Astrocyte of the spinal cord (primary cell): ENCODE results near the gene RITA1.
A peak's percentile ranks its signal among the peaks of the same experiment; 100 is the strongest.

Experiments
- DNase-seq: peaks from one replicate; pipeline ENCODE4 v3.0.0; 2011; ENCODE audit warnings: low read depth, low spot score
- H3K4me3 ChIP-seq: 2 replicates; pipeline ENCODE4 v1.5.1; 2011; ENCODE audit warnings: low read depth, mild to moderate bottlenecking, low read length, moderate library complexity
- in situ Hi-C: cut with HindIII; loops from 2 replicates; pipeline ENCODE4 v1.10.0; 2017; ENCODE audit warnings: low sequenced_read_pairs
- TF ChIP-seq, protein P1 (sequence below): IDR thresholded peaks from 2 replicates; pipeline ENCODE4 v1.5.1; 2012; ENCODE audit warnings: low read depth, mild to moderate bottlenecking, low read length, inconsistent platforms

RITA1 gene, protein sequence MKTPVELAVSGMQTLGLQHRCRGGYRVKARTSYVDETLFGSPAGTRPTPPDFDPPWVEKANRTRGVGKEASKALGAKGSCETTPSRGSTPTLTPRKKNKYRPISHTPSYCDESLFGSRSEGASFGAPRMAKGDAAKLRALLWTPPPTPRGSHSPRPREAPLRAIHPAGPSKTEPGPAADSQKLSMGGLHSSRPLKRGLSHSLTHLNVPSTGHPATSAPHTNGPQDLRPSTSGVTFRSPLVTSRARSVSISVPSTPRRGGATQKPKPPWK

DNA sequence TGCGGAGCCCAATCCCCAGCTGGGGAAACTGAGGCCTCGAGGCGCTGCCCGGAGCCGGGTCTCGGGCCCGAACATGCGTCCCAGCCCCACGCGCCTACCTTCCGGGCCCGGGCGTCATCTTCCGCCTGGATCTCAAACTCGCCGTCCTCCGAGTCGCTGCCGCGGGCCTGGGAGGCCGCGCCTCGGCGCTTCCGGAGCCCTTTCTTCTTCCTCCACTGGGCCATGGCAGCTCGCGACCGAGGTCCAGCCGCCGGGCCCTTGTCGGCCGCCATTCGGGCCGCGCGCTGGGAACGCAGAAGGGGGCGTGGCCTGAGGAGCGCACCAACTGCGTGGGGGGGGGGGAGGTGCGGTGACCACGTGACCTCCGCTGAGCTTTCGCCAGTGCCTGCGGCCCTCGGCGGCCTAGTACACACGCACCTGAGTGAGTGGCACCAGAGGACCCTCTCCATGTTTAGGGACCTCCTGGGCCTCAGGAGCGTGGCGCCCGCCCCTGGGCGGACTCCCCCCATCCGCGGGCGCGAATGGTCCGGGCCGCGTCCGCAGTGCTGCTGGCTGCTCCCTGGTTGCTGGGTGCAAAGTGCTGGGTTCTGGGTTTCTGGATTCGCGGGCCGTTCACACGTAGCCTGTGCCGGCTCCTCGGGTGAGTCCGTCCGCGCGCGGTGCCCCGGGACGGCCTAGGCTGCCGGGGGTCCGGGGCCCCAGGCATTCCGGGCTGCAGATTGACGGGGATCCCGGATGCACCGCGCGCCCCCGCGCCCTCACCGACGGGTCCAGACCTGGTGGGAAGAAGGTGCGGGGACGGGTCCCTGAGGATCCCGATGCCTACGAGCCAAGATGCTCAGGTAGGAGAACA, at the start of gene RITA1, which contains the start of gene DDX54:
Gene RITA1, plus strand, starts transcription at position 542 of the 853 bp plus-strand sequence. CDS start 1,026 bp downstream, outside the sequence.
Gene DDX54, minus strand, starts transcription at position 299 of the 853 bp plus-strand sequence. Its CDS starts 27 bp downstream, at position 272.
- TF ChIP-seq, protein P1, sequence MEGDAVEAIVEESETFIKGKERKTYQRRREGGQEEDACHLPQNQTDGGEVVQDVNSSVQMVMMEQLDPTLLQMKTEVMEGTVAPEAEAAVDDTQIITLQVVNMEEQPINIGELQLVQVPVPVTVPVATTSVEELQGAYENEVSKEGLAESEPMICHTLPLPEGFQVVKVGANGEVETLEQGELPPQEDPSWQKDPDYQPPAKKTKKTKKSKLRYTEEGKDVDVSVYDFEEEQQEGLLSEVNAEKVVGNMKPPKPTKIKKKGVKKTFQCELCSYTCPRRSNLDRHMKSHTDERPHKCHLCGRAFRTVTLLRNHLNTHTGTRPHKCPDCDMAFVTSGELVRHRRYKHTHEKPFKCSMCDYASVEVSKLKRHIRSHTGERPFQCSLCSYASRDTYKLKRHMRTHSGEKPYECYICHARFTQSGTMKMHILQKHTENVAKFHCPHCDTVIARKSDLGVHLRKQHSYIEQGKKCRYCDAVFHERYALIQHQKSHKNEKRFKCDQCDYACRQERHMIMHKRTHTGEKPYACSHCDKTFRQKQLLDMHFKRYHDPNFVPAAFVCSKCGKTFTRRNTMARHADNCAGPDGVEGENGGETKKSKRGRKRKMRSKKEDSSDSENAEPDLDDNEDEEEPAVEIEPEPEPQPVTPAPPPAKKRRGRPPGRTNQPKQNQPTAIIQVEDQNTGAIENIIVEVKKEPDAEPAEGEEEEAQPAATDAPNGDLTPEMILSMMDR: no peak
- peak within 1 kb of the TSS; percentile 86 for H3K4me3 ChIP-seq
- in situ Hi-C loops: no loop called here
- peak; percentile 82 for DNase-seq

DNA sequence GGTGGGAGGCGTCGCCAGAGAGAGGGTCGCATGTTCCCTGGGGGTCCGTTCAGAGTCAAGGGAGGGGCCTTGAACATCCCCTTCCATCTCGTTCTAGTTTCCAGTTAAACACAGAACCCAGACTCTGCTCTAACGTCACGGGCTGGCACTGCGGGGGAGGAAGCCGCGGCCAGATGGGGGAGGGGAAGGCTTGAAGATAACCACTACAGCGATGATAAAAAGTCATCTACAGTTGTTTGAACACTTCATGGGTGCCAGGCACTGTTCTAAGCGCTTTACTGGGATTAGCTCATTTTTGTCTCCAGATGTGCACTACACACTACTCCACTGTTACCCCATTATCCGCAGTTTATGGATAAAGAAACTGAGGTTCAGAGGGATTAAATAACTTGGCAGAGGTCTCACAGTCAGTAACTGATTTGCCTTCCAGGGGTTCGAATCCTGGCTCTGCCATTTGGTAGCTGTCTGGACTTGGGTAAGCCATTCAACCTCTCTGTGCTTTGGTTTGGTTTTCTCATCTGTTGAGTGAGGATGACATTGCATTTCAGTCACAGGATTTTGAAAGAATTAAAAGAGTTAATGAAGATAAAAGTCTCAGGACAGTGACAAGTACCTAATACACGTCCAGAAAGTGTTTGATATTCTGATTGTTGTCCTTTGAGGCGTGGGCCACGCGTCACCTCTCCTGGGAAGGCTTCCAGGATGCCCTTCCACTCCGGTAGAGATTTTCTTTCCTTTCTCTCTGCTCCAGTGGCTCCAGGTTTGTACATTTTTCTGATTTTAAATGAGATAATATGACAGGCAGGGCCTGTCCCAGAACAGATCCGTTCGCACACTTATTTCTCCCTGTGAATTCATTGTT, 49.2 kb upstream of the RITA1 start:
- no peak overlapping the region for H3K4me3 ChIP-seq
- DNase-seq: no peak

DNA sequence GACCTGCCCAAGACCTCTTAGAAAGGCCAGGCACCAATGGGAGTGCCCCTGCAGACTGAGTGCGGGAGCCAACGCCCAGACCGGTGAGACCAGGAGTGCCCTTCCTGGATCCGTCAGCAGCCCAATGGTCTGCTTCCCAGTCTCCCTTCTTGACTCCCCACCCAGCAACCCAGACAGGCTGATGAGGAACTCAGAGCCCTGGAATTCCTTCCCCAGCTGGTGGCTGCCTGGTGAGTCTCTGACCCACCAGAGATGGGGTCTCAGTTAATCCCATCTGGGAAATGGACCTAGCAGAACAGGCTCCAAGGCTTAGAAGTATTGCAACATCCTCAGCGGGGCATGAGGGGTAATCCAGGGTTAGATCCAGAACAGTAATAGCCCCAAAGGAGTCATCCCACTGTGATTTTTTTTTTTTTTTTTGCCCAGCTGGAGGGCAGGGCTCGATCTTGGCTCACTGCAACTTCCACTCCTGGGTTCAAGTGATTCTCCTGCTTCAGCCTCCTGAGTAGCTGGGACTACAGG, 48.5 kb upstream of the RITA1 start:
- TF ChIP-seq, protein P1: no peak
- in situ Hi-C loops: no loop called here
- no peak for DNase-seq
- H3K4me3 ChIP-seq: no peak overlapping the region

More for the DNA sequence above, 49.2 kb upstream of the RITA1 start:
- in situ Hi-C loops: no loop called here
- TF ChIP-seq, protein P1: no peak

DNA sequence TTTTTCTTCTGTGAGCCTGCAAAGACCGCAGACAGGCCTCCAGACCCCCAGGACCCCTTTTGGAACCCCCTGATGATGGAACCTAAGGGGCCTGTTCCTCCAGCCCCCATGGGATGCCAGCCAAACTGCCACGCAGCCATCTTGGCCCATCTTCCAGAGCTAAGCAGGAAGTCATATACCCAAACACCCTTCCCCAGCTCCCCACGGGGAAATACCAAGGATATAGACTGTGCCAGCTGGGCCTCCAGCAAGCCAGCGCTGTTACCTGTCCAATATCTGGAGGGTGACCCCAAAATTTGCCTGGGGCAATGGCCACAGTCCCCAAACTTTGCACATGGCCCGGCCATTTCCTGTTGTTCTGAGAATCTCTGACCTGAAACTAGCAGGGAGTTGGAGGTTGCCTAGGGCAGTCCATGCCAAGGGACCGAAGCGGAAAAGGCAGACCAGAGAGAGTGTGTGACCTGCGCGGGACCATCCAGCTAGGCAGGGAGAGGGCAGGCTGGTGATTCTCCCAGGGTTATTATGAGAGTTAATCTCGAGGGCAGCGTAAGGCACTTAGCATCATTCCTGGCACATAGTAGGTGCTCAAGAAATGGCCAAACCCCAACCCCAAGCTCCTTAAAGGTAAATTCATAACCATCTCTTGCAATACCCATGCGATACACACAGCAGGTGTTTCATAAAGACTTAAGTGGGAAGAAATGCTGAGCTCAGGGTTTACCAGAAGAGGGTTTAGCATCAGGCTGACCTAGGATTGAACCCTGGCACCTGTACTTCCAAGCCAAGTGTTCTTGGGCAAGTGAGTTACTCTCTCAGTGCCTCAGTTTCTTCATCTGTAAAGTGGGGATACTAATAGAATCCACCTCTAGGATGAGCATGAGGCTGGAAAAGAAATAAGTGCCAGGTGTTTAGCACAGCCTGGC, 47.4 kb upstream of the RITA1 start:
- TF ChIP-seq, protein P1: no peak
- no peak for DNase-seq
- in situ Hi-C loops: no loop called here
- H3K4me3 ChIP-seq: no peak overlapping the region

DNA sequence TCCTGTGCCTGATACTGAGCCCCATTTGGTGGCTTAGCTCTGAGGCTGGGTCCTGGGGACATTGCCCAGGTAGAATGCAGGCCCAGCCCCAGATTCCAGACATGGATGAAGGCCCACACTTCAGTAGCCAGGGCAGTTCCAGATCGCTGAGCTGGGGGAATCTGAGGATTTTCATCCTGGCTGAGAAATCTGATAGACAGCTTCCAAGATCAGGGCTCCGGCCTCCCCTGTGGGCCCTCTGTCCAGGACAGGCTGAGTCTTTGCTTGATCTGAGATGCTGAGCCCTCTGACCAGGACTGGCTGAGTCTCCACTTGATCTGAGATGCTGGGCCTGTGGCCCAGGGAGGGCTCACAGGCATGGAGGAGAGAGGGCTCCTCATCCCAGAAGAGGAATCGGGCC, 46.7 kb upstream of the RITA1 start:
- DNase-seq: no peak
- TF ChIP-seq, protein P1: no peak
- H3K4me3 ChIP-seq: no peak overlapping the region
- in situ Hi-C loops: no loop called here
